Fibroblast of mammary gland (primary cell): ENCODE data around the gene ZXDC.

Source experiments
- DNase-seq: peaks from one replicate; pipeline ENCODE4 v3.0.0-alpha.2; 2010; ENCODE audit warnings: low read depth
- H3K4me3 ChIP-seq: 2 replicates; pipeline ENCODE4 v1.5.1; 2011; ENCODE audit warnings: low read depth, mild to moderate bottlenecking, low read length, moderate library complexity; ENCODE audit not compliant: control insufficient read depth
- CTCF ChIP-seq: conservative IDR thresholded peaks from 2 replicates; pipeline ENCODE4 v1.5.1; 2011; ENCODE audit warnings: low read depth, low read length, inconsistent platforms; ENCODE audit not compliant: control insufficient read depth, insufficient read depth

The ZXDC gene

GRCh38 chr3:126424039-126424717 lies 51.5 kb downstream of the ZXDC start:
- no peak for TF ChIP-seq CTCF
- DNase-seq = no peak

GRCh38 chr3:126423191-126424038 lies 52.3 kb downstream of the ZXDC start:
- TF ChIP-seq CTCF = no peak
- no peak overlapping the region for H3K4me3 ChIP-seq
- DNase-seq = no peak

More at GRCh38 chr3:126424039-126424717, 51.5 kb downstream of the ZXDC start:
- H3K4me3 ChIP-seq = no peak overlapping the region

- TF ChIP-seq CTCF = no peak
- no peak overlapping the region for H3K4me3 ChIP-seq
- no peak for DNase-seq
Observed at GRCh38 chr3:126422571-126423091, 53.1 kb downstream of the ZXDC start.

GRCh38 chr3:126422121-126422520 lies 53.6 kb downstream of the ZXDC start:
- DNase-seq = no peak
- H3K4me3 ChIP-seq = no peak overlapping the region
- TF ChIP-seq CTCF = no peak

- TF ChIP-seq CTCF = no peak
- no peak for DNase-seq
- H3K4me3 ChIP-seq = no peak overlapping the region
Observed at GRCh38 chr3:126421573-126422119, 54.0 kb downstream of the ZXDC start.

- DNase-seq = no peak
- TF ChIP-seq CTCF = no peak
- no peak overlapping the region for H3K4me3 ChIP-seq
Observed at GRCh38 chr3:126419886-126420786, 55.6 kb downstream of the ZXDC start.
